K562 (cell line): ENCODE measurements around the gene STK24.

Experiments used
- EP300 ChIP-seq: IDR thresholded peaks from 2 replicates; pipeline ENCODE4 v1.6.1; 2012; ENCODE audit warnings: low read length, improper control_type of control experiment
- GABPB1 ChIP-seq: sonication (generic); formaldehyde crosslinking; IDR thresholded peaks from 2 replicates; pipeline ENCODE4 v1.8.0; 2022; ENCODE audit warnings: mild to moderate bottlenecking, missing genetic modification reagents
- HDAC2 ChIP-seq: fragments of 450-650 bp; IDR thresholded peaks from 2 replicates; pipeline ENCODE4 v1.6.1; 2016; ENCODE audit warnings: mild to moderate bottlenecking
- JUN ChIP-seq, 2 experiments: sonication (generic) in 1 of 2; formaldehyde crosslinking in 1 of 2; IDR thresholded peaks; 2 replicates each; pipeline versions ENCODE4 v1.6.1 to v1.8.0; 2012 to 2022; ENCODE audit warnings: borderline replicate concordance in 2 of 2, mild to moderate bottlenecking in 2 of 2, improper control_type of control experiment in 1 of 2, low read depth in 1 of 2, low read length in 1 of 2, missing genetic modification reagents in 1 of 2
- LEF1 ChIP-seq: fragments of 450-650 bp; IDR thresholded peaks from 2 replicates; pipeline ENCODE4 v1.6.1; 2016; ENCODE audit warnings: mild to moderate bottlenecking
- MTA2 ChIP-seq: fragments of 450-650 bp; IDR thresholded peaks from 2 replicates; pipeline ENCODE4 v1.6.1; 2016; ENCODE audit warnings: low read depth
- SIN3A ChIP-seq, 2 experiments: fragments of 150-350 bp in 1 of 2; IDR thresholded peaks; 2 replicates each; pipeline ENCODE4 v1.6.1; 2011 to 2016; ENCODE audit warnings: borderline replicate concordance in 2 of 2, low read depth in 2 of 2, low read length in 2 of 2, mild to moderate bottlenecking in 2 of 2, moderate library complexity in 2 of 2; ENCODE audit not compliant: control insufficient read depth in 1 of 2
- SREBF1 ChIP-seq: fragments of 150-350 bp; IDR thresholded peaks from 2 replicates; pipeline ENCODE4 v1.6.1; 2014; ENCODE audit warnings: antibody characterized with exemption, low read depth, low read length, borderline replicate concordance
- TARDBP ChIP-seq: fragments of 450-650 bp; IDR thresholded peaks from 2 replicates; pipeline ENCODE4 v1.6.1; 2016
- ZC3H8 ChIP-seq: fragments of 450-650 bp; IDR thresholded peaks from 2 replicates; pipeline ENCODE4 v1.6.1; 2017
- ZFP36 ChIP-seq: fragments of 150-350 bp; IDR thresholded peaks from 2 replicates; pipeline ENCODE4 v1.6.1; 2018; ENCODE audit warnings: low read length, low read depth; ENCODE audit not compliant: partially characterized antibody
- ZKSCAN1 ChIP-seq: fragments of 150-350 bp; IDR thresholded peaks from 2 replicates; pipeline ENCODE4 v1.6.1; 2016; ENCODE audit warnings: low read depth, low read length
- TF ChIP-seq, protein P1 (sequence below), 3 experiments: IDR thresholded peaks in 2 of 3; conservative IDR thresholded peaks in 1 of 3; 2 replicates each; pipeline ENCODE4 v1.5.1; 2011 to 2012; ENCODE audit warnings: low read length in 3 of 3, mild to moderate bottlenecking in 3 of 3, control low read depth in 2 of 3, improper control_type of control experiment in 1 of 3, inconsistent platforms in 1 of 3, low read depth in 1 of 3, mixed read lengths in 1 of 3, moderate library complexity in 1 of 3; ENCODE audit not compliant: insufficient read depth in 2 of 3
- TF ChIP-seq, protein P2 (sequence below): fragments of 150-350 bp; conservative IDR thresholded peaks from 2 replicates; pipeline ENCODE4 v1.6.1; 2014; ENCODE audit warnings: low read length

DNA sequence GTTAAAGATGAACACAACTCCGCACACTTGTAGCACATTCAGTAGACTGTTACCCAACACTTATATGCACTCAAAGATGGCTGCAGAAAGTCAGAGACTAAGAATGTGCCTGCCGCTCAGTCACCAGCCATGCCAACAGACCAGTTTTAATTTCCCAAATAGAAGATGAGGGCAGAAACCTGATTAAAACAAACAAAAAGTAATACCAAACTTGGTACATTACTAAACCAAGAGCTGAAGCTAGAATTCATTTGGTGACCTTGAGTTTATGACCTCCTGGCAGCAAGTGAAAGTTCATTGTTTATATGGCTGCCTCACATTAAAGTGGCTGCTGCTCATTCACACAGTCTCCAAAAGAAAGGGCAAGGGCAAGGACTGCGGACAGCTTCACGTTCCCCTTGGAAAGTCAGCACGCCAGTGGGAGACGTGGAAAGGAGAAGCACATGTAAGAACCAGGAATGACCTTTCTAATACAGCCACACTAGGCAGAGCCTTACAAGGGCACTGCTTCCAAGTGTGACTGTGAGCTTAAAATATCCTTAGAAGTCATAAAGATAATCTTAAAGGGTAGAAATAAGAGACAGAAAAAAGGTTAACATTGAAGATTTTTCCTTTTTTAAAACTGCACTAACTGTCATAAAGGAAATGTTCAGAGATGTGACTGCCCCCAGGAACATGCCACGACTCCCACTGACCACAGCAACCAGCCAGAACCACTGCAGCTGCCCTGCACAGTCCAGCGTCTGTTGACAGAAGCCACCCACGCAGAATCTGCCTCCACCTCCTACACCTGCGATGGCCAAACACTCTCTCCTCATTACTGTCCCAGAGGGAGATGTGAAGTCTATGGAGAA, 73.5 kb downstream of the STK24 start:
- TF ChIP-seq, protein P1, sequence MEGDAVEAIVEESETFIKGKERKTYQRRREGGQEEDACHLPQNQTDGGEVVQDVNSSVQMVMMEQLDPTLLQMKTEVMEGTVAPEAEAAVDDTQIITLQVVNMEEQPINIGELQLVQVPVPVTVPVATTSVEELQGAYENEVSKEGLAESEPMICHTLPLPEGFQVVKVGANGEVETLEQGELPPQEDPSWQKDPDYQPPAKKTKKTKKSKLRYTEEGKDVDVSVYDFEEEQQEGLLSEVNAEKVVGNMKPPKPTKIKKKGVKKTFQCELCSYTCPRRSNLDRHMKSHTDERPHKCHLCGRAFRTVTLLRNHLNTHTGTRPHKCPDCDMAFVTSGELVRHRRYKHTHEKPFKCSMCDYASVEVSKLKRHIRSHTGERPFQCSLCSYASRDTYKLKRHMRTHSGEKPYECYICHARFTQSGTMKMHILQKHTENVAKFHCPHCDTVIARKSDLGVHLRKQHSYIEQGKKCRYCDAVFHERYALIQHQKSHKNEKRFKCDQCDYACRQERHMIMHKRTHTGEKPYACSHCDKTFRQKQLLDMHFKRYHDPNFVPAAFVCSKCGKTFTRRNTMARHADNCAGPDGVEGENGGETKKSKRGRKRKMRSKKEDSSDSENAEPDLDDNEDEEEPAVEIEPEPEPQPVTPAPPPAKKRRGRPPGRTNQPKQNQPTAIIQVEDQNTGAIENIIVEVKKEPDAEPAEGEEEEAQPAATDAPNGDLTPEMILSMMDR (IDR thresholded peaks at IDR 0.05 in 2 of 3, conservative IDR thresholded peaks at IDR 0.05 in 1 of 3; ENCODE audit: insufficient read depth in 2 of 3, low read depth in 1 of 3, low read length in 3 of 3) = no peak
- no peak for TF ChIP-seq EP300
- TF ChIP-seq GABPB1 = no peak
- no peak for TF ChIP-seq HDAC2
- no peak for TF ChIP-seq SIN3A (IDR thresholded peaks at IDR 0.05; ENCODE audit: borderline replicate concordance in 2 of 2, control insufficient read depth in 1 of 2, low read depth in 2 of 2, low read length in 2 of 2)
- no peak for TF ChIP-seq ZFP36
- no peak for TF ChIP-seq JUN (IDR thresholded peaks at IDR 0.05; ENCODE audit: borderline replicate concordance, low read depth, low read length)
- TF ChIP-seq JUN (CRISPR knock-in tag; IDR thresholded peaks at IDR 0.05; ENCODE audit: borderline replicate concordance) = no peak
- no peak for TF ChIP-seq ZKSCAN1
- no peak for TF ChIP-seq ZC3H8
- TF ChIP-seq TARDBP = no peak
- TF ChIP-seq SREBF1 = no peak
- TF ChIP-seq, protein P2, sequence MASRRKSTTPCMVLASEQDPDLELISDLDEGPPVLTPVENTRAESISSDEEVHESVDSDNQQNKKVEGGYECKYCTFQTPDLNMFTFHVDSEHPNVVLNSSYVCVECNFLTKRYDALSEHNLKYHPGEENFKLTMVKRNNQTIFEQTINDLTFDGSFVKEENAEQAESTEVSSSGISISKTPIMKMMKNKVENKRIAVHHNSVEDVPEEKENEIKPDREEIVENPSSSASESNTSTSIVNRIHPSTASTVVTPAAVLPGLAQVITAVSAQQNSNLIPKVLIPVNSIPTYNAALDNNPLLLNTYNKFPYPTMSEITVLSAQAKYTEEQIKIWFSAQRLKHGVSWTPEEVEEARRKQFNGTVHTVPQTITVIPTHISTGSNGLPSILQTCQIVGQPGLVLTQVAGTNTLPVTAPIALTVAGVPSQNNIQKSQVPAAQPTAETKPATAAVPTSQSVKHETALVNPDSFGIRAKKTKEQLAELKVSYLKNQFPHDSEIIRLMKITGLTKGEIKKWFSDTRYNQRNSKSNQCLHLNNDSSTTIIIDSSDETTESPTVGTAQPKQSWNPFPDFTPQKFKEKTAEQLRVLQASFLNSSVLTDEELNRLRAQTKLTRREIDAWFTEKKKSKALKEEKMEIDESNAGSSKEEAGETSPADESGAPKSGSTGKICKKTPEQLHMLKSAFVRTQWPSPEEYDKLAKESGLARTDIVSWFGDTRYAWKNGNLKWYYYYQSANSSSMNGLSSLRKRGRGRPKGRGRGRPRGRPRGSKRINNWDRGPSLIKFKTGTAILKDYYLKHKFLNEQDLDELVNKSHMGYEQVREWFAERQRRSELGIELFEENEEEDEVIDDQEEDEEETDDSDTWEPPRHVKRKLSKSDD = no peak
- TF ChIP-seq LEF1 = no peak
- no peak for TF ChIP-seq MTA2
